Measurements from ENCODE around the gene DMGDH.

DNA sequence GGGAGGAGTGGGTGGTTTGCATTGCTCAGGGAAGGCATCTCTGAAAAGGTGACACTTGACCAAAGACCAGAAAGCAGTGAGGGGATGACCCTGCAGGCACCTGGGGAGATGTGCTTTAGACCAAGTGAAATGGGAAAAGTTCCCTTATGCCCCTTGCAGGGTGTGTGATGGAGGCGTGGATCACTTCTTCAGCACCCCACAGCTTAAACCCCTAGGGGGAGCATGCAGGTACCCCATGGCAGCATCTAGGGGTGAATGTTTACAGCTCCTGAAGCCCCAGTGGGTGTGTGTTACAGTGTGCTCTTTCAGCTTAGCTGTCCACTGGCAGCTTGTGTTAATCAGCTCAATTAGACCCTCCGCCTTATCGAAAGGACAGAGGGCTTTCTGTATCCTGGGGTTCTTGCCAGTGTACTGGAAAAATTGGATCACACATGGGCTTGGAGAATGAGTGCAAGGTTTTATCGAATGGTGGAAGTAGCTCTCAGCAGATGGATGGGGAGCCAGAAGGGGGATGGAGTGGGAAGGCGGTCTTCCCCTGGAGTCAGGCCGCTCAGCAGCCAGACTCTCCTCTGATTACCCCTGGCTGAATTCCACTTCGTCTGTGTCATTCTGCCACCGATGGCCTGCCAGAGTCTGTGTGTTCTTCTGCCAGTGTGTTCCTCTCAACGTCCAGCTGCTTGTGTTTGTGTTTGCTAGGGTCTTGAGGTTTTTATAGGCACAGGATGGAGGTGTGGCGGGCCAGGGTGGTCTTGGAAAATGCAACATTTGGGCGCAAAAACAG lies 6.4 kb upstream of the DMGDH start:
- TF ChIP-seq POLR2A (IDR thresholded peaks at IDR 0.05; ENCODE audit: low read length) (no peak), GATA1 (IDR thresholded peaks at IDR 0.05; ENCODE audit: low read depth, low read length) (no peak)

Data from erythroblast (primary cell).